Endothelial cell of umbilical vein (primary cell): ENCODE results near the gene TMC1. TPM values are rescaled to one million over a fixed set of nuclear protein-coding genes. Genes with fewer than 3 reads are reported as not detected.

Experiments
- BruUV-seq: library from RNA; stranded (reverse); fragments of 400-500 nt; replicated peaks from 2 replicates; lab custom pipeline; 2021; lab: Mats Ljungman, UMichigan
- CTCF ChIA-PET: fragments of 300-600, 350-600 bp; sonication (Branson Sonifier 250); formaldehyde crosslinking; loops from one replicate; lab custom pipeline; 2021; ENCODE audit warnings: antibody characterized with exemption, inconsistent platforms; lab: Charles Lee
- POLR2A ChIA-PET: fragments of 300-600, 350-600 bp; sonication (Branson Sonifier 250); formaldehyde crosslinking; loops from one replicate; lab custom pipeline; 2021; ENCODE audit warnings: antibody characterized with exemption, inconsistent platforms; lab: Charles Lee
- DNase-seq: peaks from one replicate; pipeline ENCODE4 v3.0.0-alpha.2; 2011; ENCODE audit warnings: low read depth, low spot score
- FAIRE-seq: peaks from 2 replicates; lab custom pipeline; 2011; peaks lifted over from hg19 to GRCh38; lab: Jason Lieb, UNC
- H2AFZ ChIP-seq: 2 replicates; pipeline ENCODE4 v1.6.0; 2012; ENCODE audit warnings: low read depth, low read length, control low read depth, inconsistent platforms
- H3K27ac ChIP-seq: 2 replicates; pipeline ENCODE4 v1.5.1; 2011; ENCODE audit warnings: low read depth, mild to moderate bottlenecking, control low read depth, low read length, moderate library complexity; ENCODE audit not compliant: insufficient read depth
- H3K27me3 ChIP-seq, 2 experiments: 2 replicates each; pipeline versions ENCODE4 v1.6.0 to v1.6.1; 2011; ENCODE audit warnings: low read length in 2 of 2, mixed read lengths in 1 of 2; ENCODE audit not compliant: control insufficient read depth in 2 of 2, insufficient read depth in 2 of 2
- H3K36me3 ChIP-seq, 2 experiments: 2 replicates in 1 of 2; 3 replicates in 1 of 2; pipeline ENCODE4 v1.5.1; 2011; ENCODE audit warnings: low read length in 2 of 2, mild to moderate bottlenecking in 1 of 2, moderate library complexity in 1 of 2; ENCODE audit not compliant: control insufficient read depth in 2 of 2, insufficient read depth in 2 of 2; ENCODE audit errors: extremely low read depth in 1 of 2
- H3K4me1 ChIP-seq: 3 replicates; pipeline ENCODE4 v1.5.1; 2011; ENCODE audit warnings: mild to moderate bottlenecking, low read length; ENCODE audit not compliant: control insufficient read depth, insufficient read depth; ENCODE audit errors: extremely low read depth
- H3K4me2 ChIP-seq: 2 replicates; pipeline ENCODE4 v1.6.1; 2011; ENCODE audit warnings: low read length, control low read depth, mixed read lengths; ENCODE audit not compliant: insufficient read depth
- H3K4me3 ChIP-seq, 3 experiments: fragments of 200-600 bp in 1 of 3; sonication (generic), shearing (Covaris generic) in 1 of 3; replicated peaks in 1 of 3; 2 replicates each; pipeline ENCODE4 v1.5.1; 2011 to 2016; ENCODE audit warnings: control low read depth in 3 of 3, low read length in 3 of 3, mild to moderate bottlenecking in 2 of 3, inconsistent platforms in 1 of 3, low read depth in 1 of 3, moderate library complexity in 1 of 3; ENCODE audit not compliant: insufficient read depth in 1 of 3
- H3K79me2 ChIP-seq: 2 replicates; pipeline ENCODE4 v1.6.0; 2012; ENCODE audit warnings: low read length, inconsistent platforms; ENCODE audit not compliant: control insufficient read depth, insufficient read depth
- H3K9ac ChIP-seq: replicated peaks from 2 replicates; pipeline ENCODE3; 2011; ENCODE audit warnings: low read length, control low read depth; ENCODE audit not compliant: insufficient read depth; ENCODE audit errors: extremely low read depth
- H3K9me1 ChIP-seq: replicated peaks from 3 replicates; pipeline ENCODE4 v1.6.0; 2011; ENCODE audit warnings: mild to moderate bottlenecking, low read length; ENCODE audit not compliant: control insufficient read depth, insufficient read depth; ENCODE audit errors: extremely low read depth
- H3K9me3 ChIP-seq: replicated peaks from 2 replicates; pipeline ENCODE4 v1.5.1; 2012; ENCODE audit warnings: low read length, inconsistent platforms; ENCODE audit not compliant: control insufficient read depth, insufficient read depth
- H4K20me1 ChIP-seq: replicated peaks from 2 replicates; pipeline ENCODE3; 2011; ENCODE audit warnings: mild to moderate bottlenecking, low read length; ENCODE audit not compliant: control insufficient read depth, insufficient read depth; ENCODE audit errors: extremely low read depth
- EZH2 ChIP-seq: IDR thresholded peaks from 2 replicates; pipeline ENCODE4 v1.6.1; 2012; ENCODE audit warnings: borderline replicate concordance, low read depth, mild to moderate bottlenecking, moderate library complexity, low read length, inconsistent platforms; ENCODE audit not compliant: severe bottlenecking
- FOS ChIP-seq: IDR thresholded peaks from 2 replicates; pipeline ENCODE4 v1.6.1; 2011; ENCODE audit warnings: mild to moderate bottlenecking, low read length, moderate library complexity, borderline replicate concordance; ENCODE audit not compliant: insufficient read depth
- GATA2 ChIP-seq: IDR thresholded peaks from 2 replicates; pipeline ENCODE4 v1.7.0; 2011; ENCODE audit warnings: low read depth, mild to moderate bottlenecking, moderate library complexity, mixed read lengths, low read length; ENCODE audit not compliant: insufficient read length, insufficient read depth
- JUN ChIP-seq: IDR thresholded peaks from 2 replicates; pipeline ENCODE4 v1.6.1; 2011; ENCODE audit warnings: borderline replicate concordance, low read depth; ENCODE audit not compliant: insufficient read length, insufficient read depth
- MYC ChIP-seq: IDR thresholded peaks from one replicate; pipeline ENCODE4 v1.6.1; 2011; ENCODE audit warnings: mild to moderate bottlenecking, low read depth, low read length
- POLR2A ChIP-seq: IDR thresholded peaks from 2 replicates; pipeline ENCODE4 v1.6.1; 2012; ENCODE audit warnings: low read depth, mild to moderate bottlenecking, control low read depth, low read length
- POLR2AphosphoS5 ChIP-seq: IDR thresholded peaks from 2 replicates; pipeline ENCODE4 v1.6.1; 2012; ENCODE audit warnings: low read depth, mild to moderate bottlenecking, control low read depth, low read length, moderate library complexity; ENCODE audit not compliant: insufficient read depth
- dilution Hi-C: fragments of 300-500 bp; cut with MboI; formaldehyde crosslinking; loops from one replicate; pipeline ENCODE4 v1.15.0; 2019; ENCODE audit warnings: low sequenced_read_pairs; ENCODE audit not compliant: extremely low pct_ligation_motif_present
- intact Hi-C: fragments of 100-400 bp; cut with micrococcal nuclease; formaldehyde crosslinking; loops from one replicate; pipeline ENCODE4 v1.10.0; 2022
- polyA plus RNA-seq, 4 experiments: library from polyadenylated mRNA; depleted of rRNA in 3 of 4; stranded (reverse) in 3 of 4; unstranded in 1 of 4; fragments of >200 nt; gene quantifications; 2 replicates each; pipeline versions ENCODE4 v1.2.1 to v1.2.3, GENCODE V29; 2011 to 2012; ENCODE audit warnings: missing spikeins in 1 of 4
- total RNA-seq: library from RNA; stranded (reverse); gene quantifications from 2 replicates; pipeline ENCODE4 v1.2.3, GENCODE V29; 2021
- TF ChIP-seq, protein P1 (sequence below): IDR thresholded peaks from 2 replicates; pipeline ENCODE4 v1.6.1; 2011; ENCODE audit not compliant: insufficient read depth, insufficient read length
- TF ChIP-seq, protein P2 (sequence below), 2 donors: IDR thresholded peaks; 1 replicate in 1 of 2; 2 replicates in 1 of 2; pipeline ENCODE4 v1.5.1; 2011; ENCODE audit warnings: low read length in 2 of 2, mild to moderate bottlenecking in 2 of 2, moderate library complexity in 2 of 2, control low read depth in 1 of 2, inconsistent platforms in 1 of 2, low read depth in 1 of 2; ENCODE audit not compliant: insufficient read depth in 1 of 2; ENCODE audit errors: extremely low read depth in 1 of 2

Gene TMC1
- total and polyA plus RNA-seq, 2 donors (not counting 3 experiments of a cell fraction or from before 2014, with no cell fraction given) = 1.5 TPM; not detected in 1

- Histone ChIP-seq H3K4me2 (no peak overlapping the region), H4K20me1 (no peaks in the 10 kb centered on the region), H3K27ac (no peak overlapping the region), H3K4me1 (no peaks in the 10 kb centered on the region), H3K36me3 (no peaks in the 10 kb centered on the region), H3K79me2 (no peaks in the 10 kb centered on the region), H3K9me1 (no peaks in the 10 kb centered on the region), H3K4me3 (no peak overlapping the region), H2AFZ (no peak overlapping the region), H3K9me3 (no peaks in the 10 kb centered on the region), H3K27me3 (no peaks in the 10 kb centered on the region), H3K9ac (no peak overlapping the region)
- FAIRE-seq (no peak), DNase-seq (no peak)
- dilution Hi-C loops (no loop called here), intact Hi-C loops (no loop called here)
- no TSS peak for BruUV-seq
- ChIA-PET POLR2A (no interaction called here), CTCF (interaction anchor here (1.2 to 2.4 kb wide), 3 partner anchors 9 to 142 kb away, joined by 3 to 11 read pairs (median 10); no protein-coding TSS in a partner anchor)
- TF ChIP-seq, protein P1, sequence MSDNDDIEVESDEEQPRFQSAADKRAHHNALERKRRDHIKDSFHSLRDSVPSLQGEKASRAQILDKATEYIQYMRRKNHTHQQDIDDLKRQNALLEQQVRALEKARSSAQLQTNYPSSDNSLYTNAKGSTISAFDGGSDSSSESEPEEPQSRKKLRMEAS = no peak
- TF ChIP-seq EZH2 (no peak), POLR2A (no peak), MYC (no peak), FOS (no peak), GATA2 (no peak), JUN (no peak), POLR2AphosphoS5 (no peak)
- TF ChIP-seq, protein P2, sequence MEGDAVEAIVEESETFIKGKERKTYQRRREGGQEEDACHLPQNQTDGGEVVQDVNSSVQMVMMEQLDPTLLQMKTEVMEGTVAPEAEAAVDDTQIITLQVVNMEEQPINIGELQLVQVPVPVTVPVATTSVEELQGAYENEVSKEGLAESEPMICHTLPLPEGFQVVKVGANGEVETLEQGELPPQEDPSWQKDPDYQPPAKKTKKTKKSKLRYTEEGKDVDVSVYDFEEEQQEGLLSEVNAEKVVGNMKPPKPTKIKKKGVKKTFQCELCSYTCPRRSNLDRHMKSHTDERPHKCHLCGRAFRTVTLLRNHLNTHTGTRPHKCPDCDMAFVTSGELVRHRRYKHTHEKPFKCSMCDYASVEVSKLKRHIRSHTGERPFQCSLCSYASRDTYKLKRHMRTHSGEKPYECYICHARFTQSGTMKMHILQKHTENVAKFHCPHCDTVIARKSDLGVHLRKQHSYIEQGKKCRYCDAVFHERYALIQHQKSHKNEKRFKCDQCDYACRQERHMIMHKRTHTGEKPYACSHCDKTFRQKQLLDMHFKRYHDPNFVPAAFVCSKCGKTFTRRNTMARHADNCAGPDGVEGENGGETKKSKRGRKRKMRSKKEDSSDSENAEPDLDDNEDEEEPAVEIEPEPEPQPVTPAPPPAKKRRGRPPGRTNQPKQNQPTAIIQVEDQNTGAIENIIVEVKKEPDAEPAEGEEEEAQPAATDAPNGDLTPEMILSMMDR (IDR thresholded peaks at IDR 0.05; ENCODE audit: extremely low read depth in 1 of 2, insufficient read depth in 1 of 2, low read depth in 1 of 2, low read length in 2 of 2) = no peak
These were observed 359.4 kb downstream of the TMC1 start for GRCh38 chr9:72880821-72881220.
